GM12878 (cell line): ENCODE data around the gene MPPED1. TPM values are rescaled to one million over a fixed set of nuclear protein-coding genes. Genes with fewer than 3 reads are reported as not detected.
A peak's percentile ranks its signal among the peaks of the same experiment; 100 is the strongest.

Experiments used
- ATAC-seq: fragments of 200-7000 bp; cut with Tn5 transposase; 3 replicates; pipeline ENCODE4 v1.9.1; 2020; ENCODE audit warnings: mild to moderate bottlenecking, moderate library complexity
- BruUV-seq: library from RNA; stranded (reverse); fragments of 400-500 nt; replicated peaks from 2 replicates; lab custom pipeline; 2021; lab: Mats Ljungman, UMichigan
- CTCF ChIA-PET: fragments of 300-600 bp; sonication (Branson Sonifier 250); formaldehyde crosslinking; extraction: SDS; loops from one replicate; lab custom pipeline; 2021; ENCODE audit warnings: inconsistent platforms; lab: Yijun Ruan, JAX
- POLR2A ChIA-PET: fragments of 350-600 bp; formaldehyde crosslinking; extraction: SDS; loops from one replicate; lab custom pipeline; 2021; ENCODE audit warnings: inconsistent platforms; lab: Charles Lee
- RAD21 ChIA-PET: fragments of 300-600 bp; sonication (Branson Sonifier 250); formaldehyde crosslinking; loops from one replicate; lab custom pipeline; 2023; ENCODE audit warnings: antibody characterized with exemption; ENCODE audit not compliant: unreplicated experiment; lab: Charles Lee
- SMC1A ChIA-PET: fragments of 300-600 bp; sonication (Branson Sonifier 250); formaldehyde crosslinking; loops from one replicate; lab custom pipeline; 2023; ENCODE audit not compliant: unreplicated experiment, uncharacterized antibody; lab: Charles Lee
- DNase-seq: peaks from one replicate; pipeline ENCODE4 v3.0.0-alpha.2; 2011; ENCODE audit warnings: low read depth, low spot score
- FAIRE-seq: peaks from 3 replicates; lab custom pipeline; 2011; peaks lifted over from hg19 to GRCh38; lab: Jason Lieb, UNC
- H2AFZ ChIP-seq: 2 replicates; pipeline ENCODE4 v1.6.0; 2011; ENCODE audit warnings: low read depth, low read length, control low read depth; ENCODE audit not compliant: control insufficient read depth
- H3K27ac ChIP-seq: 2 replicates; pipeline ENCODE4 v1.5.1; 2011; ENCODE audit warnings: control low read depth; ENCODE audit not compliant: control insufficient read depth, insufficient read depth
- H3K27me3 ChIP-seq, 2 experiments: replicated peaks in 1 of 2; 2 replicates each; pipeline versions ENCODE4 v1.6.0 to v1.6.1; 2011; ENCODE audit warnings: low read length in 1 of 2; ENCODE audit not compliant: control insufficient read depth in 2 of 2, insufficient read depth in 2 of 2
- H3K36me3 ChIP-seq, 2 experiments: 2 replicates each; pipeline ENCODE4 v1.5.1; 2011; ENCODE audit warnings: low read length in 1 of 2; ENCODE audit not compliant: control insufficient read depth in 2 of 2, insufficient read depth in 2 of 2
- H3K4me1 ChIP-seq: 2 replicates; pipeline ENCODE4 v1.6.1; 2011; ENCODE audit warnings: mild to moderate bottlenecking, low read length, moderate library complexity, mixed read lengths; ENCODE audit not compliant: control insufficient read depth, insufficient read depth
- H3K4me2 ChIP-seq: 2 replicates; pipeline ENCODE4 v1.6.0; 2011; ENCODE audit warnings: control low read depth; ENCODE audit not compliant: control insufficient read depth, insufficient read depth
- H3K4me3 ChIP-seq: fragments of 200-600 bp; sonication (generic); 2 replicates; pipeline ENCODE4 v1.5.1; 2016
- H3K79me2 ChIP-seq: 2 replicates; pipeline ENCODE4 v1.6.0; 2011; ENCODE audit warnings: low read length; ENCODE audit not compliant: control insufficient read depth, insufficient read depth
- H3K9ac ChIP-seq: 2 replicates; pipeline ENCODE4 v1.8.0; 2011; ENCODE audit warnings: low read length, control low read depth, mixed read lengths; ENCODE audit not compliant: control insufficient read depth, insufficient read depth
- H3K9me3 ChIP-seq: replicated peaks from 3 replicates; pipeline ENCODE4 v1.5.1; 2011; ENCODE audit warnings: mild to moderate bottlenecking, low read length; ENCODE audit not compliant: control insufficient read depth, insufficient read depth
- H4K20me1 ChIP-seq: 2 replicates; pipeline ENCODE4 v1.6.0; 2011; ENCODE audit not compliant: control insufficient read depth, insufficient read depth
- BHLHE40 ChIP-seq, 2 experiments: fragments of 450-650 bp in 1 of 2; IDR thresholded peaks; 2 replicates each; pipeline ENCODE4 v1.6.1; 2011 to 2017; ENCODE audit warnings: low read depth in 2 of 2, borderline replicate concordance in 1 of 2, improper control_type of control experiment in 1 of 2, low read length in 1 of 2, mild to moderate bottlenecking in 1 of 2
- REST ChIP-seq: IDR thresholded peaks from 2 replicates; pipeline ENCODE4 v1.6.1; 2012; ENCODE audit warnings: mild to moderate bottlenecking, low read depth, low read length
- RUNX3 ChIP-seq: IDR thresholded peaks from 2 replicates; pipeline ENCODE4 v1.6.1; 2012; ENCODE audit warnings: low read length, inconsistent platforms
- USF1 ChIP-seq: IDR thresholded peaks from 2 replicates; pipeline ENCODE4 v1.6.1; 2011; ENCODE audit warnings: borderline replicate concordance, low read depth, mild to moderate bottlenecking, moderate library complexity, mixed read lengths, low read length; ENCODE audit not compliant: insufficient read depth; ENCODE audit errors: extremely low read length
- WGBS: methylation state at CpG from one replicate; pipeline ENCODE4 v1.1.6; 2016; ENCODE audit warnings: low lambda C conversion rate; ENCODE audit not compliant: insufficient replicate concordance, insufficient coverage; ENCODE audit errors: missing lambda C conversion rate; 5-methylcytosine and 5-hydroxymethylcytosine counted together
- in situ Hi-C: fragments of 300-500 bp; cut with MboI; formaldehyde crosslinking; loops from 9 replicates; pipeline ENCODE4 v1.14.3; 2018; ENCODE audit warnings: mixed read lengths
- intact Hi-C: fragments of 100-400 bp; cut with micrococcal nuclease; formaldehyde crosslinking; loops from one replicate; pipeline ENCODE4 v1.14.2; 2022; ENCODE audit not compliant: unreplicated experiment
- polyA plus RNA-seq, 11 experiments: library from polyadenylated mRNA; depleted of rRNA in 4 of 11; unstranded in 6 of 11; stranded (reverse) in 5 of 11; fragments of >200 nt; fragmentation: Nextera tagmentation in 4 of 11; fragmentation: Illumina TruSeq in 1 of 11; extraction: Ambion mirVana in 4 of 11; extraction: Trizol in 1 of 11; gene quantifications; 1 replicate in 1 of 11; 2 replicates in 10 of 11; pipeline versions ENCODE4 v1.2.1 to v1.2.3, GENCODE V29; 2011 to 2016; ENCODE audit warnings: inconsistent platforms in 2 of 11, missing spikeins in 2 of 11, low read depth in 1 of 11
- total RNA-seq, 4 experiments: library from RNA; depleted of rRNA in 3 of 4; stranded (reverse); fragments of >200 nt in 3 of 4; fragmentation: Illumina TruSeq in 1 of 4; extraction: Trizol in 1 of 4; gene quantifications; 2 replicates each; pipeline versions ENCODE4 v1.2.1 to v1.2.3, GENCODE V29; 2013 to 2021

The MPPED1 gene
- total and polyA plus RNA-seq, 10 of the 15 experiments (the other 5 are each of a cell fraction or from before 2014, with no cell fraction given): 0.11 TPM; not detected in 9

- BruUV-seq: no TSS peak
- ATAC-seq: no peak
Observed at GRCh38 chr22:43479962-43480361, 68.1 kb downstream of the MPPED1 start.

More at GRCh38 chr22:43479962-43480361, 68.1 kb downstream of the MPPED1 start:
- intact Hi-C loops (loop anchor here (2.0 kb wide), 1 partner anchor 91 kb away; no protein-coding TSS in a partner anchor), in situ Hi-C loops (no loop called here)
- no peaks in the 10 kb centered on the region for H3K36me3 ChIP-seq
- ChIA-PET SMC1A (no interaction called here), POLR2A (no interaction called here), CTCF (no interaction called here), RAD21 (no interaction called here)
- H3K9me3 ChIP-seq: no peaks in the 10 kb centered on the region
- no peak overlapping the region; the same call in 1 of the 2 replicates for H2AFZ ChIP-seq
- TF ChIP-seq REST (no peak), USF1 (peak; percentile 40), BHLHE40 (IDR thresholded peaks at IDR 0.05; ENCODE audit: borderline replicate concordance in 1 of 2, low read depth in 2 of 2, low read length in 1 of 2) (peak; percentile 25 to 66; a peak in 3 of 4 replicates), RUNX3 (peak; percentile 34; the same call in 1 of the 2 replicates)
- H3K79me2 ChIP-seq: no peaks in the 10 kb centered on the region
- FAIRE-seq (no peak), DNase-seq (no peak)
- WGBS: 13% methylated on average over 7 of the region's 7 CpGs
- no peak overlapping the region for H3K9ac ChIP-seq
- no peak overlapping the region for H3K4me3 ChIP-seq
- H3K4me1 ChIP-seq: 0 out of 2 replicates have a peak, but pooled peaks cover 4% of the 10 kb centered on the region
- no peak overlapping the region for H3K4me2 ChIP-seq
- no peaks in the 10 kb centered on the region for H4K20me1 ChIP-seq
- H3K27ac ChIP-seq: no peak overlapping the region
- no peaks in the 10 kb centered on the region; a peak in 1 of 4 replicates for H3K27me3 ChIP-seq
